Lower leg skin (tissue), 4 donors: ENCODE measurements around the gene OTUD3. TPM values are rescaled to one million over a fixed set of nuclear protein-coding genes. Genes with fewer than 3 reads are reported as not detected.

ENCODE experiments used
- DNase-seq, 2 donors: peaks; one replicate each; pipeline ENCODE4 v3.0.0-alpha.2; 2019; ENCODE audit warnings: low spot score in 2 of 2
- H3K4me3 ChIP-seq: fragments of 200-600 bp; sonication (generic); 2 replicates; pipeline ENCODE4 v1.5.1; 2017; ENCODE audit warnings: mild to moderate bottlenecking, low read depth; ENCODE audit not compliant: poor library complexity, severe bottlenecking
- POLR2A ChIP-seq, 2 donors: fragments of 450-650 bp; IDR thresholded peaks; one replicate each; pipeline ENCODE4 v1.6.1; 2016 to 2017; ENCODE audit warnings: antibody characterized with exemption in 2 of 2, mild to moderate bottlenecking in 1 of 2, moderate library complexity in 1 of 2
- WGBS, 2 donors: methylation state at CpG; one replicate each; pipeline ENCODE4 v1.1.5; 2018; 5-methylcytosine and 5-hydroxymethylcytosine counted together
- intact Hi-C: fragments of 100-400 bp; cut with DNase I; formaldehyde crosslinking; loops from one replicate; pipeline ENCODE4 v1.15.0; 2023; ENCODE audit warnings: low total_unique reads
- total RNA-seq, 4 donors: library from RNA; depleted of rRNA; stranded (reverse); fragments of >200 nt; gene quantifications; one replicate each; pipeline ENCODE4 v1.1.0, GENCODE V29; 2016
- TF ChIP-seq, protein P1 (sequence below), 3 donors: fragments of 450-650 bp; IDR thresholded peaks; one replicate each; pipeline ENCODE4 v1.5.1; 2016; ENCODE audit warnings: antibody characterized with exemption in 3 of 3, mild to moderate bottlenecking in 3 of 3, moderate library complexity in 2 of 3

The OTUD3 gene
- total RNA-seq, 4 donors from 2014 or later: 4.7 to 5.9 (median 5.2) TPM

DNA sequence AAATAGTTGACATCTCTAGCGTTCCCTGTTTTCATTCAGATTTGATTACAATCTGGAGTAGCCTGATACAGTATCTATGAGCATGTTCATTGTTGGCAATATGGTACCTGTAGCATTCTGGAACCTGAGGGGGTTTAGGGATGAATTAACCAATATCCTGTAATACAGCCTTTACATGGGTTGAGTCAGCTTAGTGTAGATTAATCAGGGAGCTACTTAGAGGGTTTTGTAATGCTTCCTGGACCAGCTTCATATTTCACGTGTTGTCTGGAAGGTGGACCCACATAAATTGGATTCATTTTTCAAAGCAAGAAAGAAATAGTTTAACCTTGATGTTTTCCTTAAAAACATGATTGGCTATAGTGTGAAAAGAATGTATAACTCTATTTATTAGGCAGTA, 3.6 kb downstream of the OTUD3 start:
- no peak for TF ChIP-seq POLR2A (IDR thresholded peaks at IDR 0.05)
- TF ChIP-seq, protein P1, sequence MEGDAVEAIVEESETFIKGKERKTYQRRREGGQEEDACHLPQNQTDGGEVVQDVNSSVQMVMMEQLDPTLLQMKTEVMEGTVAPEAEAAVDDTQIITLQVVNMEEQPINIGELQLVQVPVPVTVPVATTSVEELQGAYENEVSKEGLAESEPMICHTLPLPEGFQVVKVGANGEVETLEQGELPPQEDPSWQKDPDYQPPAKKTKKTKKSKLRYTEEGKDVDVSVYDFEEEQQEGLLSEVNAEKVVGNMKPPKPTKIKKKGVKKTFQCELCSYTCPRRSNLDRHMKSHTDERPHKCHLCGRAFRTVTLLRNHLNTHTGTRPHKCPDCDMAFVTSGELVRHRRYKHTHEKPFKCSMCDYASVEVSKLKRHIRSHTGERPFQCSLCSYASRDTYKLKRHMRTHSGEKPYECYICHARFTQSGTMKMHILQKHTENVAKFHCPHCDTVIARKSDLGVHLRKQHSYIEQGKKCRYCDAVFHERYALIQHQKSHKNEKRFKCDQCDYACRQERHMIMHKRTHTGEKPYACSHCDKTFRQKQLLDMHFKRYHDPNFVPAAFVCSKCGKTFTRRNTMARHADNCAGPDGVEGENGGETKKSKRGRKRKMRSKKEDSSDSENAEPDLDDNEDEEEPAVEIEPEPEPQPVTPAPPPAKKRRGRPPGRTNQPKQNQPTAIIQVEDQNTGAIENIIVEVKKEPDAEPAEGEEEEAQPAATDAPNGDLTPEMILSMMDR (IDR thresholded peaks at IDR 0.05): no peak
- 87 to 90% methylated on average over 2 of the region's 2 CpGs for WGBS, 2 donors
- no peak for DNase-seq
- H3K4me3 ChIP-seq: no peak overlapping the region
- intact Hi-C loops: no loop called here

DNA sequence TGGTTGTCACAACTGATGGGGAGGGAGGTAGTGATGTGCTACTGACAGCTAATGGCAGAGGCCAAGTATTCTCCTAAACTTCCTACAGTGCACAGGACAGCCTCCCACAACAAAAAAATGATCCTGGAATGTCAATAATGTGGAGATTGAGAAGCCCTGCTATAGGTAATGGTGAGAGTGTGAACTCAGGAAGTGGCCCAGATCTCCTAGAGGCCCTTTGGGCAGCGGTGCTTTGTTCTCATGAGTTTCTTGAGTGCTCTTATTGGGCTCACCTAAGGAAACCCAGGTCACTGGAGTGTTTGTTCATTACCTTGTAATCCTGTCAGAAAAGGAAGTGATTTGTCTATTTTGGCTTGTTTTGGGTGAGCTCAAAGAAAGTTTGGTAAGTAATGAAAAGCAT, 5.9 kb downstream of the OTUD3 start:
- TF ChIP-seq, protein P1 (IDR thresholded peaks at IDR 0.05): no peak
- TF ChIP-seq POLR2A (IDR thresholded peaks at IDR 0.05): no peak
- 82 to 97% methylated on average over 1 of the region's 1 CpG for WGBS, 2 donors
- intact Hi-C loops: no loop called here
- DNase-seq: no peak
- H3K4me3 ChIP-seq: no peak overlapping the region

DNA sequence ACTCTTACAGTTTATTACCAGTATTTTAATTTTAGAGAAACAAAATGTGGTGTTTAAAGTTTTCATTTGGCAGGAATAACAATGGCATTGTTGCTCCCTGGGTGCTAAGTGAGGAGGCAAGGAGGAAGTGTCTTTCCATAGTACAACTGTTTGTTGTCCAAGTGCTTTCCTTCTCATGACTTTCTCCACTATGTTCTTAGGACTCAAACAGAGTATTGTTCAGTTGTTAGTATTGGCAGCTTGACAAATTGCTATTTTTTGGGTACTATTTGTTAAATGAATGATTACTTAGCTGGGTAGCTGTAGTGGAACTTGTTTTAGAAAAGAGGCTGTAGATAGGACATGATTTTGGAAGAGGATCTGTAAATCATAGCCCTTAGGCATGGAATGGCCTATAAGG, 7.5 kb downstream of the OTUD3 start:
- intact Hi-C loops: no loop called here
- no peak for DNase-seq
- no peak overlapping the region for H3K4me3 ChIP-seq
- TF ChIP-seq, protein P1 (IDR thresholded peaks at IDR 0.05): no peak
- no peak for TF ChIP-seq POLR2A (IDR thresholded peaks at IDR 0.05)

DNA sequence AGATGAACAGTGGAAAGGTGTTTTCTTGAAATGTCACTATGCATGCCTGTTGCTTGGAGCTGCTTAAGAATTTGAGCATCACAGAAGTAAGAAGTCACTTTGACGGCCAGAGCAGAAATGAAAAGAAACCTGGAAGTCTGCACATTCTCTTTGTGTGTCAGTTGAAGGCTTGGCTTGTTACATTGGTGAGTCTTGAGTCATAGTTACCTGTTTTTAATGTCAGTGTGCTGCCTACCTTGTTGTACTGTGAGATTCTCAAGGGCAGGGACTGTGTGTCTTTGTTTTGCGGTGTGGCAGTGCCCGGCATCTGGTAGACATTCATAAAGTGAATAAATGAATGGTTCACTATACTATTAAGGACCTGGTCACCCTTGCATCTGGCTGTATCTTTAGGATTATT, 9.9 kb downstream of the OTUD3 start:
- TF ChIP-seq POLR2A (IDR thresholded peaks at IDR 0.05): no peak
- TF ChIP-seq, protein P1 (IDR thresholded peaks at IDR 0.05): no peak
- WGBS, 2 donors: 87 to 93% methylated on average over 3 of the region's 3 CpGs
- intact Hi-C loops: no loop called here
- DNase-seq: no peak
- H3K4me3 ChIP-seq: no peak overlapping the region

DNA sequence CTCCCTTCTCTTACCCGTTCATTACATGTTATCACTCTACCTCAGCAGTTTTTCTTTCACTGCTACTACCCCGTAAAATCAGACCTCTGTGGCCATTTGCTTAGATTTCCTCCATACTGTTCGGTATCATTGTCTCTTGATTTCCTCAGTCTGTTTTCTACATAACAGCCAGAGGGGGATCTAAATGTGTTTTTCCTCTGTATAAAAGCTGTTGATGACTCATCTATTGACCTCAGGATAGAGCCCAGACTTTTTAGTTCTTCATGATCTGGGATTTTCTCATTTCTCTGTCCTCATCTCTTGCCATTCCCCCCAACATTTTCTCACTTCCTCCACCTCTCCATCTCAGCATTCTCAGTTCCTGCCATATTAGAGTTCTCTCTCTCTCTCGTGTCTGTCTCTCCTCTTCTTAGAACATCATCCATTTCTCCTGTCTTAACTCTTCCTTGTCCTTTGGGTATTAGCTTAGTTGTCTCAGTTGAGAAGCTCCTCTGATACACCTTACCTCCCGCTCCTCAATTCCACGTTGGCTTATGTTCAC, 10.5 kb downstream of the OTUD3 start:
- H3K4me3 ChIP-seq: no peak overlapping the region
- intact Hi-C loops: no loop called here
- TF ChIP-seq, protein P1 (IDR thresholded peaks at IDR 0.05): no peak
- TF ChIP-seq POLR2A (IDR thresholded peaks at IDR 0.05): no peak
- no peak for DNase-seq
- 86 to 88% methylated on average over 6 of the region's 6 CpGs for WGBS, 2 donors

DNA sequence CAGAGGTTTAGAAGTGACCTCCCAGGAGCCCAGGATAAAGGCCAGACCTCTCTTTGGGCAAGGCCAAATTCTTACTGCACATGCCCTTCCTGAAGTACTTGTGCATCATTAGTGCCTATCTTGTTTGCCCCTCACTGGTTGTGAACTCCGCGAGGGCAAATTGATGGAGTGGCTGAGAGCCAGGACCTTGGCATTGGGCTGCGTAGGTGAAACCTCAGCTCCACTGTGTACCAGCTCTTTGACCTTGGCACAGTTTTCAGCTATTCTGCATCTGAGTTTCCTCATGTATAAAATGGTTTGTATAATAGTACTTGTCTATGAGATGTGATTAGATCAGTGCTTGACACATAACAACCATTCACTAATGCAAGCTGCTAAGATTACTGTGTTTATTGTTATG, 11.5 kb downstream of the OTUD3 start:
- intact Hi-C loops: no loop called here
- 87 to 90% methylated on average over 3 of the region's 3 CpGs for whole genome bisulfite sequencing, 2 donors
- TF ChIP-seq POLR2A (IDR thresholded peaks at IDR 0.05): no peak
- TF ChIP-seq, protein P1 (IDR thresholded peaks at IDR 0.05): no peak
- no peak for DNase-seq
- H3K4me3 ChIP-seq: no peak overlapping the region
